Measurements from ENCODE around the gene C14orf119.

C14orf119 gene

GRCh38 chr14:23094666-23095195 is 574 bp upstream of the C14orf119 start, which contains the start of gene ACIN1:
ACIN1 (minus strand) TSS chr14:23095136; CDS start chr14:23095112, 24 bp downstream.
- no peak for TF ChIP-seq CTCF (IDR thresholded peaks at IDR 0.05; ENCODE audit: extremely low read depth, insufficient read depth, missing control alignments)
- DNase-seq (ENCODE audit: low spot score) = peak; percentile 77
- in situ Hi-C loops (cut with MboI; ENCODE audit: low pct_unique_long_range_greater_than_20kb, low sequenced_read_pairs, unreplicated experiment) = no loop called here

GRCh38 chr14:23097786-23098185 is 2.5 kb downstream of the C14orf119 start:
- no peak for TF ChIP-seq CTCF (IDR thresholded peaks at IDR 0.05; ENCODE audit: extremely low read depth, insufficient read depth, missing control alignments)
- in situ Hi-C loops (cut with MboI; ENCODE audit: low pct_unique_long_range_greater_than_20kb, low sequenced_read_pairs, unreplicated experiment) = no loop called here
- no peak for DNase-seq (ENCODE audit: low spot score)

- in situ Hi-C loops (cut with MboI; ENCODE audit: low pct_unique_long_range_greater_than_20kb, low sequenced_read_pairs, unreplicated experiment) = no loop called here
- no peak for DNase-seq (ENCODE audit: low spot score)
- TF ChIP-seq CTCF (IDR thresholded peaks at IDR 0.05; ENCODE audit: extremely low read depth, insufficient read depth, missing control alignments) = no peak
Observed at GRCh38 chr14:23099212-23099861, 4.0 kb downstream of the C14orf119 start.

- in situ Hi-C loops (cut with MboI; ENCODE audit: low pct_unique_long_range_greater_than_20kb, low sequenced_read_pairs, unreplicated experiment) = no loop called here
- TF ChIP-seq CTCF (IDR thresholded peaks at IDR 0.05; ENCODE audit: extremely low read depth, insufficient read depth, missing control alignments) = no peak
- no peak for DNase-seq (ENCODE audit: low spot score)
Observed at GRCh38 chr14:23101213-23101970, 6.1 kb downstream of the C14orf119 start.

- TF ChIP-seq CTCF (IDR thresholded peaks at IDR 0.05; ENCODE audit: extremely low read depth, insufficient read depth, missing control alignments) = no peak
- in situ Hi-C loops (cut with MboI; ENCODE audit: low pct_unique_long_range_greater_than_20kb, low sequenced_read_pairs, unreplicated experiment) = no loop called here
Observed at GRCh38 chr14:23101986-23102625, 6.8 kb downstream of the C14orf119 start.

GRCh38 chr14:23102801-23103200 is 7.5 kb downstream of the C14orf119 start:
- TF ChIP-seq CTCF (IDR thresholded peaks at IDR 0.05; ENCODE audit: extremely low read depth, insufficient read depth, missing control alignments) = no peak
- in situ Hi-C loops (cut with MboI; ENCODE audit: low pct_unique_long_range_greater_than_20kb, low sequenced_read_pairs, unreplicated experiment) = no loop called here
- DNase-seq (ENCODE audit: low spot score) = no peak

More at GRCh38 chr14:23101986-23102625, 6.8 kb downstream of the C14orf119 start:
- DNase-seq (ENCODE audit: low spot score) = no peak
